Measurements from ENCODE around the gene NEK9. TPM values are rescaled to one million over a fixed set of nuclear protein-coding genes. Genes with fewer than 3 reads are reported as not detected.

NEK9 gene
- 116 TPM for total RNA-seq

DNA sequence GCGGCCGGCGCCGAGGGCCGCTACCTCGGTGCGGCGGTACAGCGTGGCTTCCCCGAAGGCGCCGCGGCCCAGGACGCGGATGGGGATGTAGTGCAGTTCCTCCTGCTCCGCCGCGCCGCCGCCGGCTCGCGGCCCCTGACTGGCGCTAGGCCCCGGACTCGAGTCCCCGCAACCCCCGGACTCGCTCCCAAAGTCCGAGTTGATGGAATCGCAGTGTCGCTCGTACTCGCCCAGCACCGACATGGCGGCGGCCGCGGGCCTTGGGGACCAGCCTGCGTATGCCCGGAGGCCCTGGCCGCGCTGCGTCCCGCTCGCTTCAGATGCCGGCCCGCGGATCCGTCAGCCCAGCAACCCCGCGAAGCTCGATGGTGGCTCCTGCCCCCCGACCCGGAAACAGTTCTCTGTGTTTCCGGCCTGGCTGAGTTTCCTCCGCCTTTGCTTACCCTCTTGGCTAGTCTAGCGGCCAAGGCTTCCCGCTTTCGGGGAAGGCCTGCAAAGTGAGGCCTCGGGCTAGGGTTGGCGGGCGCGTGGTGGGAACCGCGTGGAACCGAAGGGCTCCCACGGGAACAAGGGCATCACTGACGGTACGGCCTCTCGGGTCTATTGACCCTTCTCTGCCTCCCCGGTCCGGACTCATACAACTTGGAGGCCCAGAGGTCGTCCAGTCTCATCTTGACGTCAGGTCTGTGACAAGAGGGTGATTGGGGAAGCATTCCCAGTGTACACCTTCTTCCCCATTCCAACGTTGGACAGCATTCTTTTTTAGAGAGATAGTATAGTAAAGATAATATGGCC is at the start of gene NEK9:
Gene NEK9, minus strand, starts transcription at position 370 of the 795 bp plus-strand sequence. Its CDS starts 127 bp downstream, at position 243.
- peak within 1 kb of the TSS; percentile 67 to 89 for H3K4me3 ChIP-seq
- DNase-seq (ENCODE audit: low spot score in 2 of 2), result peak; percentile 36 to 94
- no peaks in the 10 kb centered on the region for H3K27me3 ChIP-seq
- intact Hi-C loops (cut with DNase I), result loop anchor here (2.0 kb wide), 1 partner anchor 110 kb away; no protein-coding TSS in a partner anchor
- H3K36me3 ChIP-seq, result no peaks in the 10 kb centered on the region
- H3K4me1 ChIP-seq, result peaks cover 6 to 18% of the 10 kb centered on the region in 2 donors
- TF ChIP-seq CTCF (IDR thresholded peaks at IDR 0.05), result no peak
- no peaks in the 10 kb centered on the region for H3K9me3 ChIP-seq
- peak within 1 kb of the TSS; percentile 90 to 99 for H3K27ac ChIP-seq

GRCh38 chr14:75176142-75176820 is 49.4 kb upstream of the NEK9 start, which contains the start of gene TMED10:
Gene TMED10 (minus strand): TSS chr14:75176612. CDS start chr14:75176579, 33 bp downstream.
- Histone ChIP-seq H3K9me3 (no peaks in the 10 kb centered on the region), H3K36me3 (no peaks in the 10 kb centered on the region), H3K4me1 (peaks cover 0 to 15% of the 10 kb centered on the region in 2 donors), H3K27me3 (no peaks in the 10 kb centered on the region), H3K4me3 (peak within 1 kb of the TSS; percentile 92 to 97), H3K27ac (peak within 1 kb of the TSS; percentile 99 to 100)
- intact Hi-C loops (cut with DNase I), result loop anchor here (1.0 to 5.0 kb wide), 5 partner anchors 61 to 251 kb away; partner anchors contain the start of gene JDP2
- peak; percentile 55 to 92 for DNase-seq (ENCODE audit: low spot score in 2 of 2)
- peak in 1 of 3 experiments; percentile 10 for TF ChIP-seq CTCF (IDR thresholded peaks at IDR 0.05)

DNA sequence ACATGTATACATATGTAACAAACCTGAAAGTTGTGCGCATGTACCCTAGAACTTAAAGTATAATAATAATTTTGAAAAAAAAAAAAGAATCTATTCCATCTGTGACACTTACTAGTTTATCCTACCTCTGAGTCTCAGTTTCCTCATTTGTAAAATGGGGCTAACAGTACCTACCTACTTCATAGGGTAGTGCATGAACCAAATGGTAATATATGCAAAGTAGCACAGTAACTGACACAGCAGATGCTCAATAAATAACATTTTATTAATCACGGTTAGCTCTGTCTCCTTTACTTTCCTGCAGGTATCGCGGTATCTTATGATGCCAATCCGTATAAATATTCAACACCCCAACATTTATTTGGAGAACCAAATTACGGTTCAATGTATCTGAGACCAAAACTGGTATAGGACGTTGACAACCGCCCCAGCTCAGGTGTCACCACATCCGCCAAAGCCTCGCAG is 48.9 kb upstream of the NEK9 start:
- H3K9me3 ChIP-seq, result no peaks in the 10 kb centered on the region
- DNase-seq (ENCODE audit: low spot score in 2 of 2), result no peak
- no peaks in the 10 kb centered on the region for H3K27me3 ChIP-seq
- TF ChIP-seq CTCF (IDR thresholded peaks at IDR 0.05), result no peak
- H3K4me1 ChIP-seq, result peaks cover 0 to 13% of the 10 kb centered on the region in 2 donors
- H3K36me3 ChIP-seq, result no peaks in the 10 kb centered on the region
- intact Hi-C loops (cut with DNase I), result loop anchor here (1.0 to 5.0 kb wide), 5 partner anchors 61 to 252 kb away; partner anchors contain the start of gene JDP2
- peak overlapping the region; percentile 92 to 97 for H3K4me3 ChIP-seq
- H3K27ac ChIP-seq, result peak overlapping the region; percentile 99 to 100

DNA sequence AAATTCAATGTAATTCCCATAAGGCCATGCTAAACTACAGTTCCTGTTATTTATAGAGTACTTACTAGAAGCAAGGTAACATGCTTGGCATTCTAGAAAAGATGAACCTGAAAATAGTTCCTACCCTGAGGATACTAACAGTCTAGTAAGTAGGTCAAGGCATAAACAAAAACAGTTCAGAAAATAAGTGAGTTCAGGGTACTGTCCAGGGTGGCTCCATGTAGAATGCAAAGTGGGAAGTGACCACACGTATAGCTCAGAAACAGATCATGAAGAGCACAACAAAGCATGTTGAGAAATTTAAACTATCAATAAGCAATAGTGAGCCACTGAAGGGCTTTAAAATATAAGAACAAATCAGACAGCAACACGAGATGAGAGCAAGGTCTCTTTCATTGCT is 47.2 kb upstream of the NEK9 start:
- no peak overlapping the region for H3K27ac ChIP-seq
- DNase-seq (ENCODE audit: low spot score in 2 of 2), result no peak
- peaks cover 0 to 13% of the 10 kb centered on the region in 2 donors for H3K4me1 ChIP-seq
- TF ChIP-seq CTCF (IDR thresholded peaks at IDR 0.05), result no peak
- peak overlapping the region; percentile 12 to 97 for H3K4me3 ChIP-seq
- H3K27me3 ChIP-seq, result no peaks in the 10 kb centered on the region
- H3K9me3 ChIP-seq, result no peaks in the 10 kb centered on the region
- no peaks in the 10 kb centered on the region for H3K36me3 ChIP-seq
- intact Hi-C loops (cut with DNase I), result no loop called here

- Histone ChIP-seq H3K27me3 (no peaks in the 10 kb centered on the region), H3K36me3 (no peaks in the 10 kb centered on the region), H3K9me3 (no peaks in the 10 kb centered on the region), H3K27ac (no peak overlapping the region), H3K4me3 (no peak overlapping the region), H3K4me1 (peaks cover 0 to 34% of the 10 kb centered on the region in 2 donors)
- no peak for DNase-seq (ENCODE audit: low spot score in 2 of 2)
- intact Hi-C loops (cut with DNase I), result no loop called here
- TF ChIP-seq CTCF (IDR thresholded peaks at IDR 0.05), result no peak
These were observed 43.9 kb upstream of the NEK9 start for GRCh38 chr14:75170772-75171171.
